ENCODE data around the gene MRAS.

Gene MRAS

GRCh38 chr3:138450181-138450580 is 101.8 kb downstream of the MRAS start:
- peak; percentile 14 for DNase-seq

GRCh38 chr3:138450704-138451424 is 102.5 kb downstream of the MRAS start:
- DNase-seq, result peak; percentile 37

- DNase-seq, result peak; percentile 31
Measured at GRCh38 chr3:138451595-138452162, 103.3 kb downstream of the MRAS start.

- peak; percentile 36 for DNase-seq
Measured at GRCh38 chr3:138452436-138452835, 104.1 kb downstream of the MRAS start.

GRCh38 chr3:138453940-138454339 is 105.6 kb downstream of the MRAS start:
- peak; percentile 31 for DNase-seq

Data from activated effector memory CD4-positive, alpha-beta T cell treated with anti-CD3 and anti-CD28 coated beads, Interleukin-2, amount 50 U/mL, for 16 hours (primary cell).